AG20443 (cell line): ENCODE measurements around the gene WDR93.
"Not testable (repeated sequence)": the region's sequence is repeated elsewhere in the genome, so short reads cannot be mapped to it uniquely, and the experiment has no call there.

Experiments used
- DNase-seq: peaks from one replicate; pipeline ENCODE4 v3.0.0; 2012; ENCODE audit warnings: low spot score, mixed read lengths

Gene WDR93

DNA sequence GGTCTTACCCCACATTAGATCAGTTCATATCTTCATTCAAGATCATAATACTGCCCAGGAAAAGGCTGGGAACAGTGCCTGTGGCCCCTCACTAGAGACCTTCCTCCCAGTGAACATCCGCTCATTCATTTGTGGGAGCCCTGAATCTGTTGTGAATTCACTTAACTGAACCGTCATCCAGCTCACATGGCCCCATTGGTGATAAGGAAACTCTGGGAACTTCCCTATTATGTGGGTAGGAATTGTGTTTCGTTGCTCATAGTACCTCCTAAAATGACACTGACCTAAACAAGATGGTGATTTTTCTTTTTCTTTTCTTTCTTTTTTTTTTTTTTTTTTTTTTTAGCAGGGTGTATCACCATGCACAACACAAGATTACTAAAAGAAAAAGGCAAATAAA is 78.8 kb downstream of the WDR93 start:
- no peak for DNase-seq

DNA sequence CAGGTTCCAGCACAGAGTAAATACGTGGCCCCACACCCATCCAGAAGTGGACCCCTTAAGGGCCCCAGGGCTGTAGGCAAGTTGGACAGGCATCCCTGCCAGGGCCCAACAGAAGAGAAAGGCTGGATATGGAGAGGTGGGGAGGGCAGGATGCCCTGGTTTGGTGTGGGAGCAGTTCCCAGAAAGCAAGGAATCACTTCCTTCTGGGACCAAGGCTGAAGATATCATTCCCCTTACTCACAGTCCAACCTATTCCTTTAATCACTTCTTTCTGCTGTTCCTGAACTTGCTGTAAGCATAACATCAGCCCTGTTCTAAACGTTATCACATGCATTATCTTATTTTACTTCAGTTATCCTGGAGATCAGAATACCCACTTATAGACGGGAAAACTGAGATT is 79.4 kb downstream of the WDR93 start:
- peak; percentile 54 for DNase-seq

DNA sequence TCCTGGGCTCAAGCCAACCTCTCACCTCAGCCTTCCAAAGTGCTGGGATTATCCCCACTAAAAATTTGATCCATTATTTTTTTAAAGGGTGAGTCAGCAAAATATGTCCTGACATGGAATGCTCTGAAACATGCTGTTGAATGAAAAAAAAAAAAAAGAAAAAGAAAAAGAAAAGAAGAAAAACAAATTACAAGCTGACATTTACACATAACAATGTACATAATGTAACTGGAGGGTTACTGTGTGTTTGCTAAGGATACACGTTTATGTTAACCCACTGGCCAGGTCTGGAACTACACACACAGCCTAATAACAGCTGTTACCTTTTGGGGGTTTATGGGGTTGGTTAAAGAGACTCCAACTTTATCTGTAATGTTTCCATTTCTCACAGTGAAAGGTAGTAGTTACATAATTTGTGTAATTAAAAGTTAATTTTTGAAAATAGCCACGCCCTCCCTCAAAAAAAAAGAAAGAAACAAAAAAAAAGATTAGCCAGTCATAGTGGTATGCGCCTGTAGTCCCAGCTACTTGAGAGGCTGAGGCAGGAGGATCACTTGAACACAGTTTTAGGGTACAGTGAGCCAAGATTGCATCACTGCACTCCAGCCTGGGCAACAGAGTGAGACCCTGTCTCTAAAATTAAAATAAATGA is 82.4 kb downstream of the WDR93 start:
- DNase-seq, result peak; percentile 19

DNA sequence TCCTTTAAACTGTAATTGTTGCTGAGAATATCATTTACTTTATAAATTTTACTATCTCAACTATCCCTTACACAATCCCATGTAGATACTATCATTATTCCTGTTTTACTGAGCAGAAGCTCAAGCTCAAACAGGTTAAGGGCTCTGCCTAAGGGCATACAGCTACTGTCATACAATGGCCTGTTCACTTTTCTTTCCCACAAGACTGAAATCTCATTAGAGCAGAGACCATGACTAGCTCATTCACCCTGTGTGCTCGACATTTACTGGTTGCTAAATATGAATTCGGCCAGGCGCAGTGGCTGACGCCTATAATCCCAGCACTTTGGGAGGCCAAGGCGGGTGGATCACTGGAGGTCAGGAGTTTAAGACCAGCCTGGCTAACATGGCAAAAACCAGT is 83.9 kb downstream of the WDR93 start:
- no peak for DNase-seq

DNA sequence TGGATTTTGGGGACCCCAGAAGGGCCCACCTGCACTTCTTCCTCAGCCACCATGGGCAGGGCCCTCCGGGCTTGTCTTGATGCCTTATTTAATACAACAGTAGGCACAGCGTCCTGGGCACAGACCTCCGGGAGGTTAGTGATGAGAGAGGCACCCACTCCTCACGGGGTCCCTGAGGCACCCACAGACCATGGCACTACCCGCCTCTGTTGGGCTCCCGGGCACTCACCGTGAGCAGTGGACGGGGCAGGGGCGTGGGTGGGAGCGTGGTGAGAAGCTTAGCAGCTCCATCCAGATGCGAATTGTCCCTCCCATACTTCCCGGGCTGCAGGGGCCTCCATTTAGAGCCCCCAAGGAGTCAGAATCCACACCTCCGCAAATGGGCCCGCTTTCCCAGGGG is 85.2 kb downstream of the WDR93 start:
- DNase-seq, result no peak

DNA sequence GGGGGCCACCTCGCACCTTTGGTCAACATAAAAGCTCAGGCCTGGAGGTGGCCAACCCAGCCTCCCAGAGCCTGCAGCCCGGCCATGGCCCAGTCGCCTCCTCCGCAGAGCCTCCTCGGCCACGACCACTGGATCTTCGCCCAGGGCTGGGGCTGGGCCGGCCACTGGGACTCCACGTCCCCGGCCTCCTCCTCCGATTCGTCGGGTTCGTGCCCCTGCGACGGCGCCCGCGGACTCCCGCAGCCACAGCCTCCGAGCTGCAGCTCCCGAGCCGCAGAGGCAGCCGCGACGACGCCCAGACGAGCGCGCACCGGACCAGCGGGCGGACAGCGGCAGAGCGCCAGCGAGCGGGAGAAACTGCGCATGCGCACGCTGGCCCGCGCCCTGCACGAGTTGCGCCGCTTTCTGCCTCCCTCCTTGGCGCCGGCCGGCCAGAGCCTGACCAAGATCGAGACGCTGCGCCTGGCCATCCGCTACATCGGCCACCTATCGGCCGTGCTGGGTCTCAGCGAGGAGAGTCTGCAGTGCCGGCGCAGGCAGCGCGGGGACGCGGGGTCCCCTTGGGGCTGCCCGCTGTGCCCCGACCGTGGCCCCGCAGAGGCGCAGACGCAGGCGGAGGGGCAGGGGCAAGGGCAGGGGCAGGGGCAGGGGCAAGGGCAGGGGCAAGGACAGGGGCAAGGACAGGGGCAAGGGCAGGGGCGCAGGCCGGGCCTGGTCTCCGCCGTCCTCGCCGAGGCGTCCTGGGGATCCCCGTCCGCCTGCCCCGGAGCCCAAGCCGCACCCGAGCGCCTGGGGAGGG is 85.9 kb downstream of the WDR93 start, which contains the start of gene MESP2:
Gene MESP2 (plus strand): TSS at position 59 of the 799 bp plus-strand sequence. CDS start 26 bp downstream, at position 85.
- DNase-seq, result peak; percentile 94

DNA sequence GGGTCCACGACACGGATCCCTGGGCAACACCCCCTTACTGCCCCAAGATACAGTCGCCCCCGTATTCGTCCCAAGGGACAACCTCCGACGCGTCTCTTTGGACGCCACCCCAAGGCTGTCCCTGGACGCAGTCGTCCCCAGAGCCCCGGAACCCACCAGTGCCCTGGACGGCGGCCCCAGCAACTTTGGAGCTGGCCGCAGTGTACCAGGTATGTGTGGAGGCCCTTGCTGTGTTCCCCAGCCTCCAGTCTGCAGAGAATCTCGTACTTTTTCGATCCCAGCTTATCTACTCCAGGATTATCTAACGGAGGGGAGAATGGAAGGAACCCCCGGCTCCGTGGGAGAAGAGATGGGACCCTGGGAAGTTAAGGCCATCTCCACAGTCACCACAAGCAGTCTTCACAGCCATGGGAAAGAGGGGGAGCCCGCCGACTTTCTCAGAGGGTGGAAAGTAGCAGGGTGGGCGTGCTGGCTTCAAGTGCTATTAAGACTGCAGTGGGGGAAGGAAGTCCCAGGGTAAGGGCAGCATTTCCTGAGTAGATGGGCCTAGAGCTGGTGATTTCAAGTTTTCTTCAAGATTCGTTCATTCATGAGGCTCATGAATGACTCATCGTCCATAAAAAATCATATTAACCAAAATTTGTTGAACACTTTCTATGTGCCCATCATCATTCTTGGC is 86.6 kb downstream of the WDR93 start:
- no peak for DNase-seq

DNA sequence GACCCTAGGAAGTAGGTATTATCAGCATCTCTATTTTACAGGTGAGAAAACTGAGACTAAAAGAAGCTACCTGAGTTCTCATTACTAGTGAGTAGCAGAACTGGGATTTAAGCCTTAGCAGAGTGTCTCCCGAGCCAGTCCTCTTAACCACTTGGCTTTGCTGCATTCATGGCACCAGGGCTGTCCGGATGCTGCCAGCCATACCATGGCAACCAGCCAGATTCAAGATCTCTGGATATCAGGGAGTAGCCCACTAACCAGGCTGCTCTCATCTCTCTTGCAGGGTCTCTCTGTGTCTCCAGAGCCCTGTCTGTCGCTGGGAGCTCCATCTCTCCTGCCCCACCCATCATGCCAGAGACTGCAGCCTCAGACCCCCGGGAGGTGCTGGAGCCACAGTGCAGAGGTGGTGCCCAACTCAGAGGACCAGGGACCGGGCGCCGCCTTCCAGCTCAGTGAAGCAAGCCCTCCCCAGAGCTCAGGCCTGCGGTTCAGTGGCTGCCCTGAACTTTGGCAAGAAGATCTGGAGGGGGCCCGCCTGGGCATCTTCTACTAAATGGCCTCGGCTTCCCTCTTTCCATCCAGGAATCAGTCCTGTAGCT is 87.3 kb downstream of the WDR93 start:
- DNase-seq, result no peak

DNA sequence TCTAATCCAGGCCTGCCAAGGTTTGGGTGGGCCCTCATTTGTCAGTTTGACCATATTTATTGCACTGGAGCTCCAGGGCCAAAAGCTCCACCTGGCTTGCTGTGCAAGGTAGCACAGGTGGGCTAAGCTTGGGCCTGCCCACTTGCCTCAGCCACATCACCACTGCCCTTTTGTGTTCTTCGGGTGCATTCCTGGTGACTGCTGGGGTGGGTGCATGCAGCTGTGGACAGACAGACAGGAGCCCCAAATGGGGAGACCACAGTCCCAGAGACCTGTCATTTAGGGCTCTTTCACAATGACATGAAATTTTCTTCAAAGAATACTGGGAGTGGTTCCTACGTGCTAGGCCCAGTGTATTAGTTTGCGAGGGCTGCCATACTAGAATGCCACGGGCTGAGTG is 88.2 kb downstream of the WDR93 start:
- no peak for DNase-seq

DNA sequence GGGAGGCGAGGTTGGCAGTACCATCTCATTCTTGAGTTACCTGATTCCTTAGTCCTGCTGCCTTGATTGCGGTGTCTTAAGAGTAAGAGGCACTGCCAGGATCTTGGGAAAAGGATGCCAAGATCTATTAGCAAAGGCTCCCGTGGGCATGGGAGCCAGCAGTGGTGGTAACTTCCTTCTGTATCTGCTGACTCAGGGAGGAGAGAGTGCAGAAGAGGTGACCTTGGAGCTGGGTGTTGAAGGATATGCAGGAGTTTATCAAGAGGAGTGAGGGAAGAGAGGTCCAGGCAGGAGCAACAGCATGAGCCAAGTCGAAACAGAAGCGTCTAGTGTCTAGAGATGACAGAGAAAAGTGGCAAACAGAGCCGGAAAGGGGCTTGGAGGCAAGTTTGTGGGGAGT is 90.0 kb downstream of the WDR93 start:
- no peak for DNase-seq

DNA sequence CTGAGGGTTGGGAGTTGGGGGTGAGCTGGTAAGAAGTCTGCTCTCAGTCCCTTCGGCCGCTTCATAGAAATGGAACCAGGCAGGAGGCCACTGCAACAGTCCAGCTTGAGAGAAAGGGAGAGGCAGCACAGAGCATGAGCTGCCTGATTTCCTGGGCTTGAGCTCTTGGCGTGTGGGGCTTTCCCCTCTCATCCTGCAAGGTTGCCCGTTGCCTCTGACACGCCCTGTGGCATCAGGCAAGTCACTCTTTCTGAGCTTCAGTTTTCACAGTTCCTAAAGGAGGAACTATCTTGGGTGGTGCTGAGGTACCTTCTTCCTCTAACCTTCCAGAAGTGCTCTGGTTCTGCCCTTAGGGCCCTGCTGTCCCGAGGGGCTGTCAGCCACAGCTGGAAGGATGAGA is 90.4 kb downstream of the WDR93 start:
- DNase-seq, result no peak

DNA sequence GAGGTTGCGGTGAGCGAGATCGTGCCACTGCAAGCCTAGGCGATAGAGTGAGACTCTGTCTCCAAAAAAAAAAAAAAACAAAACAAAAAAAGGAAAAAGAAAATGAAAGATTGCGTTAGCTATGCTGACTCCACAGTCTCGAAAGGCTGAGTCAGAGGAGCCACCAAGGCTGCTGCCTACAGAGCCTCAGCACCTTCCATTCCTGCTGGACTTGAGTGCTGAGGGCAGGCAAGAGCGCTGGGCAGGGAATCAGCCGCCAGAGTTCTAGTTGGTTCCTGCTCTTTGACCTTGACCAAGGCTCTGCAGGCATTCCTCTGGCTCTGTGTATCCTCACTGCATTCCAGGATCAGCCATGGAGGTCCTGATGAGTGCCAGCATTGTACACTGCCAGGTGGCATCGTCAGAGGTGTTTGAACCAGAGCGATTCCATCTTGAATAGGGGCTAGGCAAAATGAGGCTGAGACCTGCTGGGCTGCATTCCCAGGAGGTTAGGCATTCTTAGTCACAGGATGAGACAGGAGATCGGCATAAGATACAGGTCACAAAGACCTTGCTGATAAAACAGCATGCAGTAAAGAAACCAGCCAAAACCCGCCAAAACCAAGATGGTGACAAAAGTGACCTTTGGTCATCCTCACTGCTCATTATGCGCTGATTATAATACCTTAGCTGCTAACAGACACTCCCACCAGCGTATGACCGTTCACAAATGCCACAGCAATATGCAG is 91.4 kb downstream of the WDR93 start:
- peak; percentile 68 for DNase-seq

DNA sequence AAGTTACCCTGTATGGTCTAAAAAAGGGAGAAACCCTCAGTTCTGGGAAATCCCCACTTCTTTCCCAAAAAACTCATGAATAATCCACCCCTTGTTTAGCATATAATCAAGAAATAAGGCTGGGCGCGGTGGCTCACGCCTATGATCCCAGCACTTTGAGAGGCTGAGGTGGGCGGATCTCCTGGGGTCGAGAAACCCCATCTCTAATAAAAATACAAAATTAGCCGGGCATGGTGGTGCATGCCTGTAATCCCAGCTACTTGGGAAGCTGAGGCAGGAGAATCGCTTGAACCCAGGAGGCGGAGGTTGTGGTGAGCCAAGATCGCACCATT is 92.0 kb downstream of the WDR93 start:
- DNase-seq, result not testable (repeated sequence)

DNA sequence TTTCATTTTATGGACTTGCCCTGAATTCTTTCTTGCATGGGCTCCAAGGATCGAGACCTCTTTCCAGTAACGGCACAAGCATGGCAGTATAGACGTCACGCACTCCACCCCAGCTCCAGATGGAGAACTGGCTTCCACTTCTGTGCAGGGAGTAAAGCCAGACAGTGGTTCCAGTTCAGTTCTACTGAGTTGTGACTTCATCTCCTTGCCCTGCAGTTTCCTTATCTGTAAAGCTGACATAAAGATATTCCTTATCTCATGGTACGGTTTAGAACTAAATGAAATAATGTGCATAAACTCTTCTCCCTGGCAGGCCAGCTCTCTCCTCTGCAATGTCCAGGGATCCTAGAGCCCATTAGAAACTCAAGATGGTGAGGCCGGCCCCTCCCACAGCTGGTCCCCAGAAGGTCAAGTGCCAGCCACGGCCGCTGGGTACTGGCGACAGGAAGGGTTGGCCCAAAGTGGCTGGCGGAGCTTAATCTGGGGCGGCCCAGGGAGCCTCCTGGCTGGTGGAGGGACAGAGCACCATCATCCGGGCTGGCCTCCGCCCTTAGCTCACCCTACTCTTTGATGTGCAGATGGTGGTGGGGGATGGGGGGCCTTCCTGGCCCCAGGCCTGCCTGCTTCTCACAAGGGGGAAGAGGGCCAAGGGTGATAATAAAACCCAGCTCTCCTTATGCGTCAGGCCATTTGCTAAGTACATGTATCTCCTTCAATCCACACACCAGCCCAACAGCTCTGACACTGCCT is 92.7 kb downstream of the WDR93 start:
- peak; percentile 69 for DNase-seq

DNA sequence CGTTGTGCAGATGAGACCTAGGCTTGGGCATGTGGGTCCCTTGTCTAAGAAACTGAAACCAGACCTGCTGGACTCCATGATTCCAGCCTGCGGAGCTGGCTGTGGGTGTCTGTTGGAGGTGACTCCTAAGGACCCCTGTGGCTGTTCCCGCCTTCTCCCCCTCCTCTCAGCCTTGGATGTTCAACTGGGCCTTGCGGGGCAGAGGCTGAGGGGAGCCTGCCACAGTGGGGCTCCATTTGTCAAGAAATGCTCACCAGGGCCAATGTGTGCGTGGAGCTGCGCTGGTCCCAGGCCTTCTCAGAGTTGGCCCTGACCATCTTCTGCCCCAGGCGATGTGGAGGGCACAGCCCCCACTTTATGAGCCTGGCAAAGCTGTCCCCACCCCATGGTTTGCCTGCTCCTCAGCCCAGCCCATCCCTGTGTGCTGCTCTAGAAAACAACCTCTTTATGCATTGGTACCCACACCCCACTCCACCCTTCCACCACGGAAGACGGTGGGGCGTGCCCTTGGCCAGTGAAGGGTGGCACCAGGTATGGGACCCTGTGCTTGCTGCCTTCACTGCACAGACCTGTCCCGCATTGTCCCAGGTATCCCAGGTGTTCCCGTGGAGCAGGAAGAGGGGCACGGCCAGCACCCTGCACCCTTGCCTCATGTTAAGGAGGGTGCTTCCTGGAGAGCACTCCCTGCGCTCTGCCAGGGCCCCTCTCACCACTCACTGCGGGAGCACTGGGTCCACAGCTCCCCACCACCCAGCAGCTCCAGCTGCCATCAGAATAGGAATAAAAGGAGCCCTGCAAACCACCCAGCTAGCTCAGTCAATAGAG is 93.5 kb downstream of the WDR93 start:
- DNase-seq, result no peak

DNA sequence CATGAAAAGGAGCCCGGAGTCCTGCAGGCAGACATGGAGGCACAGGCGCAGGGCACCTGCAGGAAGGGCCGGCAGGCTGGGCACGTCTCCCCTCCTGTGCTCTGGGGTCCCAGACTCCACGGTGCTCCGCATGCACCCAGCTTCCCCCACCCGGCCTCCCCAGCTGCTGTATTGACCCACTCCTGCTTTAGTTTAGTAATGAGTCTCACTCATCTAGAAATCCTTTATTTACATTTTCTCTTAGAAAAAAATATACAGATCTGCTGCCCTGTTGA is 94.0 kb downstream of the WDR93 start:
- no peak for DNase-seq

DNA sequence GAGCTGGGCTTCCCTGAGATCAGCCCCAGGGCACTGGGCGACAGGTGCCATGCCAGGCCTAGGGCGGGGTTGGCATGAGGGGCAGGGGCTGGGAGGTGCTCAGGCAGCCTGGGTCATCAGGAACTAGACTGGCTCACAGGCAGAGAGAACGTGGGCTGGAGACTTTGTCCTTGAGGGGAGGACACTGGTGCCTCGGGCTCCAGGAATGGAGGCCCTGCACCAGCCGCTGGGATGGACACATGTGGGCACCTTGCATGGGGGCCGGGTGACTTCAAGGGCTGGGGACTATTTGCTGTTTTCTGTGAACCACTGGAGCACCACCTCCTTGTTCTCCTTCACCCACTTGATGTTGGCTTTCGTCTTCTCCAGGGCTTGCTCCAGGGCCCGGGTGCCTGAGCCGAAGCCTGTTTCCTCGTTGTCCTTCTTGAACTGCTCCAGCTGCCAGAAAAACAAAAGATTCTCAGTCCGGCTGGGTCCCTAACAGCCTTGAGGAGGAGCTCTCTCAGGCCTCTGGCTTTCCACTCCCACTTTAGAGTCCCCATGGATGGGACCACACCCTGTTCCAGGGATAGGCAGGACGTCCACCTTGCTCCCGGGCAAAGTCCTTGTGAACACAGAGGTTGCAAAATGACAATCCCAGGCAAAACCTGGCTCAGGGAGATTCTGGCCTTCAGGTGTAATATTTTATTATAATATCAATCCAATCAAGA is 94.6 kb downstream of the WDR93 start:
- no peak for DNase-seq

DNA sequence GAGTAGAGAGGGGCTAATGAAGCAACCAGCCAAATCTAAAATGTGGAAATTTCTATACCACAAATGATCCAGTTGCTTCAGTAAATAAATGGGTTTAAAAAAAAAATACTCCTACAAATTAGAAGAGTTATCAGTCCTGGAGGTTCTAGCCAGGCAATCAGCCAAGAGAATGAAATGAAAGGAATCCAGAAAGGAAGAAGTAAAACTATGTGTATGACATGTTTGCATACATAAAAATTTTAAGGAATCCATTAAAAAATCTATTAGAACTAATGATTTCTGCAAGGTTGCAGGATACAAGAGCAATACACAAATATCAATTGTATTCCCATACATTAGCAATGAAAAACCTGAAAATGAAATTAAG is 95.1 kb downstream of the WDR93 start:
- DNase-seq, result no peak

DNA sequence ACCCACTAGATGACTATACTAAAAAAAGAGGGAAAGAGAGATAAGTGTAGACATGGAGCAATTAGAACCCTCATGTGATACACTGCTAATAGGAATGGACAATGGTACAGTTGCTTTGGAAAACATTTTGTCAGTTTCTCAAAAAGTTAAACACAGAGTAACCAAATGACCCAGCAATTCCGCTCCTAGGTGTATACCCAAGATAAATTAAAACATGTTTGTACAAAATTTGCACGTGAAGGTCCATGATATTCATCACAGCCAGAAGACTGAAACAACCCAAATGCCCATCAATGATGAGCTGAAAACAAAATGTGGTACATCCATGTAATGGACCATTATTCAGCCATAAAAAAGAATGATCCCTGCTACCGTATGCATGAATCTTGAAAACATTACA is 97.3 kb downstream of the WDR93 start:
- no peak for DNase-seq

DNA sequence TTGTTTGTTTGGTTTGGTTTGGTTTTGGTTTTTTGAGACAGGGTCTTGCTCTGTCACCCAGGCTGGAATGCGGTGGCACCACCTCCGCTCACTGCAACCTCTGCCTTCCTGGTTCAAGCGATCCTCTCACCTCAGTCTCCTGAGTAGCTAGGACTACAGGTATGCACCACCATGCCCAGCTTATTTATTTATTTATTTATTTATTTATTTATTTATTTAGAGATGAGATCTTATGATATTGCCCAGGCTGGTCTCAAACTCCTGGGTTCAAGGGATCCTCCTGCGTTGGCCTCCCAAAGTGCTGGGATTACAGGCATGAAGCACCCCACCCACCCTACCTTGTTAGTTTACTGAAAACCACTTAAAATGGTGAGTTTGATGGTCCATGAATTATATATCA is 98.0 kb downstream of the WDR93 start:
- DNase-seq, result not testable (repeated sequence)
